Endothelial cell of umbilical vein (primary cell): ENCODE results near the gene PLAAT2. TPM values are rescaled to one million over a fixed set of nuclear protein-coding genes. Genes with fewer than 3 reads are reported as not detected.

Experiments used
- BruUV-seq: library from RNA; stranded (reverse); fragments of 400-500 nt; replicated peaks from 2 replicates; lab custom pipeline; 2021; lab: Mats Ljungman, UMichigan
- CTCF ChIA-PET: fragments of 300-600, 350-600 bp; sonication (Branson Sonifier 250); formaldehyde crosslinking; loops from one replicate; lab custom pipeline; 2021; ENCODE audit warnings: antibody characterized with exemption, inconsistent platforms; lab: Charles Lee
- POLR2A ChIA-PET: fragments of 300-600, 350-600 bp; sonication (Branson Sonifier 250); formaldehyde crosslinking; loops from one replicate; lab custom pipeline; 2021; ENCODE audit warnings: antibody characterized with exemption, inconsistent platforms; lab: Charles Lee
- DNase-seq: peaks from one replicate; pipeline ENCODE4 v3.0.0-alpha.2; 2011; ENCODE audit warnings: low read depth, low spot score
- FAIRE-seq: peaks from 2 replicates; lab custom pipeline; 2011; peaks lifted over from hg19 to GRCh38; lab: Jason Lieb, UNC
- H2AFZ ChIP-seq: 2 replicates; pipeline ENCODE4 v1.6.0; 2012; ENCODE audit warnings: low read depth, low read length, control low read depth, inconsistent platforms
- H3K27ac ChIP-seq: 2 replicates; pipeline ENCODE4 v1.5.1; 2011; ENCODE audit warnings: low read depth, mild to moderate bottlenecking, control low read depth, low read length, moderate library complexity; ENCODE audit not compliant: insufficient read depth
- H3K27me3 ChIP-seq, 2 experiments: 2 replicates each; pipeline versions ENCODE4 v1.6.0 to v1.6.1; 2011; ENCODE audit warnings: low read length in 2 of 2, mixed read lengths in 1 of 2; ENCODE audit not compliant: control insufficient read depth in 2 of 2, insufficient read depth in 2 of 2
- H3K36me3 ChIP-seq, 2 experiments: 2 replicates in 1 of 2; 3 replicates in 1 of 2; pipeline ENCODE4 v1.5.1; 2011; ENCODE audit warnings: low read length in 2 of 2, mild to moderate bottlenecking in 1 of 2, moderate library complexity in 1 of 2; ENCODE audit not compliant: control insufficient read depth in 2 of 2, insufficient read depth in 2 of 2; ENCODE audit errors: extremely low read depth in 1 of 2
- H3K4me1 ChIP-seq: 3 replicates; pipeline ENCODE4 v1.5.1; 2011; ENCODE audit warnings: mild to moderate bottlenecking, low read length; ENCODE audit not compliant: control insufficient read depth, insufficient read depth; ENCODE audit errors: extremely low read depth
- H3K4me2 ChIP-seq: 2 replicates; pipeline ENCODE4 v1.6.1; 2011; ENCODE audit warnings: low read length, control low read depth, mixed read lengths; ENCODE audit not compliant: insufficient read depth
- H3K4me3 ChIP-seq, 3 experiments: fragments of 200-600 bp in 1 of 3; sonication (generic), shearing (Covaris generic) in 1 of 3; replicated peaks in 1 of 3; 2 replicates each; pipeline ENCODE4 v1.5.1; 2011 to 2016; ENCODE audit warnings: control low read depth in 3 of 3, low read length in 3 of 3, mild to moderate bottlenecking in 2 of 3, inconsistent platforms in 1 of 3, low read depth in 1 of 3, moderate library complexity in 1 of 3; ENCODE audit not compliant: insufficient read depth in 1 of 3
- H3K79me2 ChIP-seq: 2 replicates; pipeline ENCODE4 v1.6.0; 2012; ENCODE audit warnings: low read length, inconsistent platforms; ENCODE audit not compliant: control insufficient read depth, insufficient read depth
- H3K9ac ChIP-seq: replicated peaks from 2 replicates; pipeline ENCODE3; 2011; ENCODE audit warnings: low read length, control low read depth; ENCODE audit not compliant: insufficient read depth; ENCODE audit errors: extremely low read depth
- H3K9me1 ChIP-seq: replicated peaks from 3 replicates; pipeline ENCODE4 v1.6.0; 2011; ENCODE audit warnings: mild to moderate bottlenecking, low read length; ENCODE audit not compliant: control insufficient read depth, insufficient read depth; ENCODE audit errors: extremely low read depth
- H3K9me3 ChIP-seq: replicated peaks from 2 replicates; pipeline ENCODE4 v1.5.1; 2012; ENCODE audit warnings: low read length, inconsistent platforms; ENCODE audit not compliant: control insufficient read depth, insufficient read depth
- H4K20me1 ChIP-seq: replicated peaks from 2 replicates; pipeline ENCODE3; 2011; ENCODE audit warnings: mild to moderate bottlenecking, low read length; ENCODE audit not compliant: control insufficient read depth, insufficient read depth; ENCODE audit errors: extremely low read depth
- CTCF ChIP-seq, 2 donors: IDR thresholded peaks; 1 replicate in 1 of 2; 2 replicates in 1 of 2; pipeline ENCODE4 v1.5.1; 2011; ENCODE audit warnings: low read length in 2 of 2, mild to moderate bottlenecking in 2 of 2, moderate library complexity in 2 of 2, control low read depth in 1 of 2, inconsistent platforms in 1 of 2, low read depth in 1 of 2; ENCODE audit not compliant: insufficient read depth in 1 of 2; ENCODE audit errors: extremely low read depth in 1 of 2
- EZH2 ChIP-seq: IDR thresholded peaks from 2 replicates; pipeline ENCODE4 v1.6.1; 2012; ENCODE audit warnings: borderline replicate concordance, low read depth, mild to moderate bottlenecking, moderate library complexity, low read length, inconsistent platforms; ENCODE audit not compliant: severe bottlenecking
- FOS ChIP-seq: IDR thresholded peaks from 2 replicates; pipeline ENCODE4 v1.6.1; 2011; ENCODE audit warnings: mild to moderate bottlenecking, low read length, moderate library complexity, borderline replicate concordance; ENCODE audit not compliant: insufficient read depth
- GATA2 ChIP-seq: IDR thresholded peaks from 2 replicates; pipeline ENCODE4 v1.7.0; 2011; ENCODE audit warnings: low read depth, mild to moderate bottlenecking, moderate library complexity, mixed read lengths, low read length; ENCODE audit not compliant: insufficient read length, insufficient read depth
- JUN ChIP-seq: IDR thresholded peaks from 2 replicates; pipeline ENCODE4 v1.6.1; 2011; ENCODE audit warnings: borderline replicate concordance, low read depth; ENCODE audit not compliant: insufficient read length, insufficient read depth
- MAX ChIP-seq: IDR thresholded peaks from 2 replicates; pipeline ENCODE4 v1.6.1; 2011; ENCODE audit not compliant: insufficient read depth, insufficient read length
- MYC ChIP-seq: IDR thresholded peaks from one replicate; pipeline ENCODE4 v1.6.1; 2011; ENCODE audit warnings: mild to moderate bottlenecking, low read depth, low read length
- POLR2A ChIP-seq: IDR thresholded peaks from 2 replicates; pipeline ENCODE4 v1.6.1; 2012; ENCODE audit warnings: low read depth, mild to moderate bottlenecking, control low read depth, low read length
- POLR2AphosphoS5 ChIP-seq: IDR thresholded peaks from 2 replicates; pipeline ENCODE4 v1.6.1; 2012; ENCODE audit warnings: low read depth, mild to moderate bottlenecking, control low read depth, low read length, moderate library complexity; ENCODE audit not compliant: insufficient read depth
- dilution Hi-C: fragments of 300-500 bp; cut with MboI; formaldehyde crosslinking; loops from one replicate; pipeline ENCODE4 v1.15.0; 2019; ENCODE audit warnings: low sequenced_read_pairs; ENCODE audit not compliant: extremely low pct_ligation_motif_present
- intact Hi-C: fragments of 100-400 bp; cut with micrococcal nuclease; formaldehyde crosslinking; loops from one replicate; pipeline ENCODE4 v1.10.0; 2022
- polyA plus RNA-seq, 4 experiments: library from polyadenylated mRNA; depleted of rRNA in 3 of 4; stranded (reverse) in 3 of 4; unstranded in 1 of 4; fragments of >200 nt; gene quantifications; 2 replicates each; pipeline versions ENCODE4 v1.2.1 to v1.2.3, GENCODE V29; 2011 to 2012; ENCODE audit warnings: missing spikeins in 1 of 4
- total RNA-seq: library from RNA; stranded (reverse); gene quantifications from 2 replicates; pipeline ENCODE4 v1.2.3, GENCODE V29; 2021

The PLAAT2 gene
- total and polyA plus RNA-seq, 2 donors (not counting 3 experiments of a cell fraction or from before 2014, with no cell fraction given) = 0.40 TPM; not detected in 1

- H3K9ac ChIP-seq = no peak overlapping the region
- intact Hi-C loops (no loop called here), dilution Hi-C loops (no loop called here)
- no peaks in the 10 kb centered on the region for H3K9me1 ChIP-seq
- H3K27me3 ChIP-seq = no peaks in the 10 kb centered on the region
- ChIA-PET POLR2A (no interaction called here), CTCF (interaction anchor here (1.2 kb wide), 1 partner anchor 9 kb away, joined by 5 read pairs; no protein-coding TSS in a partner anchor)
- H3K4me1 ChIP-seq = no peaks in the 10 kb centered on the region
- no peak for DNase-seq
- BruUV-seq = no TSS peak
- TF ChIP-seq CTCF (IDR thresholded peaks at IDR 0.05; ENCODE audit: extremely low read depth in 1 of 2, insufficient read depth in 1 of 2, low read depth in 1 of 2, low read length in 2 of 2) (no peak), FOS (no peak), GATA2 (no peak), MAX (no peak), MYC (no peak), JUN (no peak), POLR2AphosphoS5 (no peak), POLR2A (no peak), EZH2 (no peak)
- H3K36me3 ChIP-seq = no peaks in the 10 kb centered on the region
- H3K4me3 ChIP-seq = no peak overlapping the region
- no peaks in the 10 kb centered on the region for H3K9me3 ChIP-seq
- FAIRE-seq = no peak
- no peak overlapping the region for H2AFZ ChIP-seq
- no peak overlapping the region for H3K27ac ChIP-seq
- H3K4me2 ChIP-seq = no peak overlapping the region
- no peaks in the 10 kb centered on the region for H3K79me2 ChIP-seq
- no peaks in the 10 kb centered on the region for H4K20me1 ChIP-seq
Observed at GRCh38 chr11:63512816-63513215, 50.4 kb downstream of the PLAAT2 start.
